OCI-LY7 (cell line): ENCODE data around the gene SPNS2.

Experiments
- CTCF ChIP-seq: fragments of 200-600 bp; sonication (generic); conservative IDR thresholded peaks from 2 replicates; pipeline ENCODE4 v1.5.1; 2014; ENCODE audit warnings: mild to moderate bottlenecking, antibody characterized with exemption, low read length, moderate library complexity, mixed read lengths
- EZH2phosphoT487 ChIP-seq: fragments of 200-600 bp; sonication (generic); IDR thresholded peaks from 2 replicates; pipeline ENCODE4 v1.6.1; 2018; ENCODE audit warnings: low read depth, borderline replicate concordance, mild to moderate bottlenecking, mixed run types, antibody characterized with exemption, low read length, moderate library complexity, mixed read lengths

DNA sequence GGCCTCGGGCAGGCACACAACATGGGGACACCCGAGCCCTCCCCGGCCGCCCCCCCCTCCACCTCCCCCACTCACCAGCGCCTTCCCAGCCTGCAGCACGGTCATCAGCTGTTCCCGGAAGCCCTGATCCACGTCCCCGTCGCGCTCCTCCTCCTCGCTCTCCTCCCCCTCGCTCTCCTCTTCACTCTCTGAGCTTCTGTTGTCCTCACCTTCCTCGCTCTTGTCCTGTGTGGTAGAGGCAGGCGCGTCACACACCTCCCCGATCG is 46.2 kb downstream of the SPNS2 start:
- TF ChIP-seq CTCF (no peak), EZH2phosphoT487 (no peak)
